C4-2B (cell line): Measurements from ENCODE around the gene ZMYND11.

Experiments
- CTCF ChIP-seq: fragments of 450-650 bp; conservative IDR thresholded peaks from 2 replicates; pipeline ENCODE4 v1.5.1; 2017; ENCODE audit warnings: mild to moderate bottlenecking
- ZFX ChIP-seq: fragments of 450-650 bp; IDR thresholded peaks from 2 replicates; pipeline ENCODE4 v1.6.1; 2017

- TF ChIP-seq CTCF, result no peak
- TF ChIP-seq ZFX, result no peak
These were observed 91.8 kb downstream of the ZMYND11 start for GRCh38 chr10:227014-227413.
